HepG2 (cell line): ENCODE measurements around the gene TOB2. TPM values are rescaled to one million over a fixed set of nuclear protein-coding genes. Genes with fewer than 3 reads are reported as not detected.

Source experiments
- AHR ChIP-seq: IDR thresholded peaks from 2 replicates; pipeline ENCODE4 v1.6.1; 2018; ENCODE audit warnings: missing genetic modification reagents, missing compliant biosample characterization
- ATF7-NPFF ChIP-seq: sonication (generic); formaldehyde crosslinking; IDR thresholded peaks from 2 replicates; pipeline ENCODE4 v1.8.1; 2023; ENCODE audit warnings: mild to moderate bottlenecking, low read depth, missing genetic modification reagents, moderate library complexity
- CENPT ChIP-seq: sonication (generic); formaldehyde crosslinking; IDR thresholded peaks from 2 replicates; pipeline ENCODE4 v1.8.0; 2022; ENCODE audit warnings: low read depth, mild to moderate bottlenecking, moderate library complexity, missing genetic modification reagents
- KMT2A ChIP-seq: sonication (generic); formaldehyde crosslinking; IDR thresholded peaks from 2 replicates; pipeline ENCODE4 v1.4.0; 2020; ENCODE audit warnings: missing genetic modification reagents
- NR1H2 ChIP-seq: sonication (generic); formaldehyde crosslinking; IDR thresholded peaks from 2 replicates; pipeline ENCODE4 v1.8.1; 2022; ENCODE audit warnings: low read depth, missing genetic modification reagents, borderline replicate concordance
- NR2F1 ChIP-seq, 2 experiments: fragments of 450-650 bp in 1 of 2; formaldehyde crosslinking in 1 of 2; IDR thresholded peaks; 2 replicates each; pipeline versions ENCODE4 v1.5.0 to v1.6.1; 2016 to 2020; ENCODE audit warnings: mild to moderate bottlenecking in 1 of 2, missing compliant biosample characterization in 1 of 2, missing genetic modification reagents in 1 of 2, moderate library complexity in 1 of 2
- SP2 ChIP-seq: sonication (generic); formaldehyde crosslinking; IDR thresholded peaks from 2 replicates; pipeline ENCODE4 v1.5.1; 2020; ENCODE audit warnings: mild to moderate bottlenecking, missing genetic modification reagents
- SRSF4 ChIP-seq: fragments of 200-400 bp; formaldehyde crosslinking; IDR thresholded peaks from one replicate; pipeline ENCODE4 v1.6.1; 2018; ENCODE audit warnings: mild to moderate bottlenecking, low read depth, low read length, moderate library complexity; ENCODE audit not compliant: poor library complexity, severe bottlenecking
- TEAD2 ChIP-seq: sonication (generic); formaldehyde crosslinking; IDR thresholded peaks from 2 replicates; pipeline ENCODE4 v1.9.0; 2021; ENCODE audit warnings: missing genetic modification reagents
- ZFP1 ChIP-seq: IDR thresholded peaks from 2 replicates; pipeline ENCODE4 v1.6.1; 2016
- ZFP36L1 ChIP-seq: sonication (generic); formaldehyde crosslinking; IDR thresholded peaks from 2 replicates; pipeline ENCODE4 v1.8.0; 2022; ENCODE audit warnings: mild to moderate bottlenecking, missing genetic modification reagents, moderate library complexity
- ZNF121 ChIP-seq: sonication (generic); formaldehyde crosslinking; IDR thresholded peaks from 2 replicates; pipeline ENCODE4 v1.5.0; 2020; ENCODE audit warnings: mild to moderate bottlenecking, missing genetic modification reagents
- ZNF225 ChIP-seq: sonication (generic); formaldehyde crosslinking; IDR thresholded peaks from 2 replicates; pipeline ENCODE4 v1.4.0; 2020; ENCODE audit warnings: mild to moderate bottlenecking, missing genetic modification reagents
- ZNF367 ChIP-seq: sonication (generic); formaldehyde crosslinking; IDR thresholded peaks from 2 replicates; pipeline ENCODE4 v1.4.0; 2020; ENCODE audit warnings: missing genetic modification reagents, borderline replicate concordance
- ZNF382 ChIP-seq: sonication (generic); formaldehyde crosslinking; IDR thresholded peaks from 2 replicates; pipeline ENCODE4 v1.5.0; 2020; ENCODE audit warnings: missing genetic modification reagents, mild to moderate bottlenecking, borderline replicate concordance
- ZNF451 ChIP-seq: sonication (generic); formaldehyde crosslinking; IDR thresholded peaks from 2 replicates; pipeline ENCODE4 v1.5.0; 2020; ENCODE audit warnings: mild to moderate bottlenecking, missing genetic modification reagents
- ZNF746 ChIP-seq: sonication (generic); formaldehyde crosslinking; IDR thresholded peaks from 2 replicates; pipeline ENCODE4 v1.8.0; 2022; ENCODE audit warnings: mild to moderate bottlenecking, missing genetic modification reagents
- polyA plus RNA-seq, 8 experiments: library from polyadenylated mRNA; depleted of rRNA in 3 of 8; stranded (reverse) in 7 of 8; unstranded in 1 of 8; fragments of >200 nt; fragmentation: Illumina TruSeq in 4 of 8; extraction: Trizol in 4 of 8; gene quantifications; 2 replicates each; pipeline versions ENCODE4 v1.2.1 to v1.2.3, GENCODE V29; 2011 to 2016; ENCODE audit warnings: low read depth in 4 of 8, missing spikeins in 1 of 8, mixed read lengths in 1 of 8; ENCODE audit not compliant: insufficient read depth in 1 of 8
- total RNA-seq, 5 experiments: library from RNA; depleted of rRNA; stranded (reverse); fragments of >200 nt; fragmentation: Illumina TruSeq; extraction: Trizol; gene quantifications; 2 replicates each; pipeline ENCODE4 v1.2.3, GENCODE V29; 2016; ENCODE audit warnings: low read depth in 1 of 5
- TF ChIP-seq, protein P1 (sequence below): sonication (generic); formaldehyde crosslinking; IDR thresholded peaks from 2 replicates; pipeline ENCODE4 v1.4.0; 2020; ENCODE audit warnings: missing genetic modification reagents, mild to moderate bottlenecking, borderline replicate concordance
- TF ChIP-seq, protein P2 (sequence below): sonication (generic); formaldehyde crosslinking; IDR thresholded peaks from 2 replicates; pipeline ENCODE4 v1.5.0; 2020; ENCODE audit warnings: mild to moderate bottlenecking, low read depth, missing genetic modification reagents, borderline replicate concordance
- TF ChIP-seq, protein P3 (sequence below): sonication (generic); formaldehyde crosslinking; IDR thresholded peaks from 2 replicates; pipeline ENCODE4 v1.4.0; 2020; ENCODE audit warnings: mild to moderate bottlenecking, missing genetic modification reagents
- TF ChIP-seq, protein P4 (sequence below), 2 experiments: sonication (generic) in 1 of 2; formaldehyde crosslinking in 1 of 2; IDR thresholded peaks; 2 replicates each; pipeline versions ENCODE4 v1.4.0 to v1.6.1; 2018 to 2020; ENCODE audit warnings: missing genetic modification reagents in 2 of 2, borderline replicate concordance in 1 of 2, low read depth in 1 of 2, mild to moderate bottlenecking in 1 of 2, missing biosample characterization in 1 of 2

Gene TOB2
- total and polyA plus RNA-seq, 2 of the 13 experiments (the other 11 are each of a cell fraction or from before 2014, with no cell fraction given): 12.2 to 13.7 TPM

DNA sequence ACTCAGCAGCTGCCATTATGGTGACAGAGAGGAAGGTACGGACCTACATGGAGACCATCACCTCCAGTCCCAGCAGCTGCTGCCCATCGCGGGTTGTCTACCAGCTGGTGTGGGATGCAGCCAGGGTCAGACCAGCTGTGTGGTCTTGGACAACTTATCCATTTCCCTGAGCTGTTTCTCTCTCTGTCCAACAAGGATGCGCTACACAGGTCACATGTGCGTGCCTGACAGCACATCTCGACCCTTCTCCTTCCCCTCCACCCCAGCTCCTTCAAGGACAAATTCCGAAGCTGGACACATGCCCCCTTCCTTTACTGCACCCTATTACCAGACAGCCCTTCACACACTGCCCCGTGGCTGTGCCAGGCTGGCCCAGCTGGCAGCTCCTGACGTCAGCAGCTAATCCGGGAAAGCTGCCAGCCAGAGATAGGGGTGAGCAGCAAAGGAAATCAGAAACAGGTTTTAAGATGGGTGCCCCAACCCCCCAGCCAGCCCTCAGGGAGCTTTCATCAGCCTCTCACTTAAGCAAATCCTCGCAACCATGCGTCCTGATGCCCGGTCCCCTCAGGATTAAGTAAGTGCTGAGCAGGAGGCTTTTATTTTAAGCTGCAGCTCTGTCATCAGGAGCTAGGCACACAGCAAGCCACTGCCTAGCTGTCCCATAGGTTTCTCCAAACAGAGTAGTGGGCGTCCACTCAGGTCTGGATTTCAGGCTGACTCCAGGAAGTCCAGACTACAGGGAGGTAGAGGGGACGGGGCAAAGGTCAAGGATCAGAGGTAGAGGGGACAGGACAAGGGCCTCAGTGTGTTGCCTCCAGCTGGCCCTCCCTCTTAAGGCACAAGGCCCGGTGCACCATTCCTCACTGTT is 44.6 kb downstream of the TOB2 start (continued):
- TF ChIP-seq TEAD2 (CRISPR knock-in tag) (no peak), CENPT (no peak), ATF7-NPFF (CRISPR knock-in tag) (no peak), SRSF4 (no peak), ZNF367 (CRISPR knock-in tag) (no peak), AHR (no peak), KMT2A (CRISPR knock-in tag) (no peak), NR1H2 (no peak), NR2F1 (CRISPR knock-in tag; IDR thresholded peaks at IDR 0.05) (peak in 1 of 2 experiments; percentile 44; a peak in 1 of 4 replicates), ZFP1 (no peak), ZNF121 (CRISPR knock-in tag) (no peak), SP2 (CRISPR knock-in tag) (no peak), ZNF746 (CRISPR knock-in tag) (peak; percentile 66; the same call in 1 of the 2 replicates), ZNF225 (CRISPR knock-in tag) (no peak), ZNF382 (CRISPR knock-in tag) (no peak), ZNF451 (CRISPR knock-in tag) (no peak), ZFP36L1 (no peak)
- TF ChIP-seq, protein P1, sequence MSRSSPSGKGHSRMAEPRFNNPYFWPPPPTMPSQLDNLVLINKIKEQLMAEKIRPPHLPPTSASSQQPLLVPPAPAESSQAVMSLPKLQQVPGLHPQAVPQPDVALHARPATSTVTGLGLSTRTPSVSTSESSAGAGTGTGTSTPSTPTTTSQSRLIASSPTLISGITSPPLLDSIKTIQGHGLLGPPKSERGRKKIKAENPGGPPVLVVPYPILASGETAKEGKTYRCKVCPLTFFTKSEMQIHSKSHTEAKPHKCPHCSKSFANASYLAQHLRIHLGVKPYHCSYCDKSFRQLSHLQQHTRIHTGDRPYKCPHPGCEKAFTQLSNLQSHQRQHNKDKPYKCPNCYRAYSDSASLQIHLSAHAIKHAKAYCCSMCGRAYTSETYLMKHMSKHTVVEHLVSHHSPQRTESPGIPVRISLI (CRISPR knock-in tag): no peak
- TF ChIP-seq, protein P2, sequence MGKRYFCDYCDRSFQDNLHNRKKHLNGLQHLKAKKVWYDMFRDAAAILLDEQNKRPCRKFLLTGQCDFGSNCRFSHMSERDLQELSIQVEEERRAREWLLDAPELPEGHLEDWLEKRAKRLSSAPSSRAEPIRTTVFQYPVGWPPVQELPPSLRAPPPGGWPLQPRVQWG (CRISPR knock-in tag): no peak
- TF ChIP-seq, protein P3, sequence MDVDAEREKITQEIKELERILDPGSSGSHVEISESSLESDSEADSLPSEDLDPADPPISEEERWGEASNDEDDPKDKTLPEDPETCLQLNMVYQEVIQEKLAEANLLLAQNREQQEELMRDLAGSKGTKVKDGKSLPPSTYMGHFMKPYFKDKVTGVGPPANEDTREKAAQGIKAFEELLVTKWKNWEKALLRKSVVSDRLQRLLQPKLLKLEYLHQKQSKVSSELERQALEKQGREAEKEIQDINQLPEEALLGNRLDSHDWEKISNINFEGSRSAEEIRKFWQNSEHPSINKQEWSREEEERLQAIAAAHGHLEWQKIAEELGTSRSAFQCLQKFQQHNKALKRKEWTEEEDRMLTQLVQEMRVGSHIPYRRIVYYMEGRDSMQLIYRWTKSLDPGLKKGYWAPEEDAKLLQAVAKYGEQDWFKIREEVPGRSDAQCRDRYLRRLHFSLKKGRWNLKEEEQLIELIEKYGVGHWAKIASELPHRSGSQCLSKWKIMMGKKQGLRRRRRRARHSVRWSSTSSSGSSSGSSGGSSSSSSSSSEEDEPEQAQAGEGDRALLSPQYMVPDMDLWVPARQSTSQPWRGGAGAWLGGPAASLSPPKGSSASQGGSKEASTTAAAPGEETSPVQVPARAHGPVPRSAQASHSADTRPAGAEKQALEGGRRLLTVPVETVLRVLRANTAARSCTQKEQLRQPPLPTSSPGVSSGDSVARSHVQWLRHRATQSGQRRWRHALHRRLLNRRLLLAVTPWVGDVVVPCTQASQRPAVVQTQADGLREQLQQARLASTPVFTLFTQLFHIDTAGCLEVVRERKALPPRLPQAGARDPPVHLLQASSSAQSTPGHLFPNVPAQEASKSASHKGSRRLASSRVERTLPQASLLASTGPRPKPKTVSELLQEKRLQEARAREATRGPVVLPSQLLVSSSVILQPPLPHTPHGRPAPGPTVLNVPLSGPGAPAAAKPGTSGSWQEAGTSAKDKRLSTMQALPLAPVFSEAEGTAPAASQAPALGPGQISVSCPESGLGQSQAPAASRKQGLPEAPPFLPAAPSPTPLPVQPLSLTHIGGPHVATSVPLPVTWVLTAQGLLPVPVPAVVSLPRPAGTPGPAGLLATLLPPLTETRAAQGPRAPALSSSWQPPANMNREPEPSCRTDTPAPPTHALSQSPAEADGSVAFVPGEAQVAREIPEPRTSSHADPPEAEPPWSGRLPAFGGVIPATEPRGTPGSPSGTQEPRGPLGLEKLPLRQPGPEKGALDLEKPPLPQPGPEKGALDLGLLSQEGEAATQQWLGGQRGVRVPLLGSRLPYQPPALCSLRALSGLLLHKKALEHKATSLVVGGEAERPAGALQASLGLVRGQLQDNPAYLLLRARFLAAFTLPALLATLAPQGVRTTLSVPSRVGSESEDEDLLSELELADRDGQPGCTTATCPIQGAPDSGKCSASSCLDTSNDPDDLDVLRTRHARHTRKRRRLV (CRISPR knock-in tag): no peak
- TF ChIP-seq, protein P4, sequence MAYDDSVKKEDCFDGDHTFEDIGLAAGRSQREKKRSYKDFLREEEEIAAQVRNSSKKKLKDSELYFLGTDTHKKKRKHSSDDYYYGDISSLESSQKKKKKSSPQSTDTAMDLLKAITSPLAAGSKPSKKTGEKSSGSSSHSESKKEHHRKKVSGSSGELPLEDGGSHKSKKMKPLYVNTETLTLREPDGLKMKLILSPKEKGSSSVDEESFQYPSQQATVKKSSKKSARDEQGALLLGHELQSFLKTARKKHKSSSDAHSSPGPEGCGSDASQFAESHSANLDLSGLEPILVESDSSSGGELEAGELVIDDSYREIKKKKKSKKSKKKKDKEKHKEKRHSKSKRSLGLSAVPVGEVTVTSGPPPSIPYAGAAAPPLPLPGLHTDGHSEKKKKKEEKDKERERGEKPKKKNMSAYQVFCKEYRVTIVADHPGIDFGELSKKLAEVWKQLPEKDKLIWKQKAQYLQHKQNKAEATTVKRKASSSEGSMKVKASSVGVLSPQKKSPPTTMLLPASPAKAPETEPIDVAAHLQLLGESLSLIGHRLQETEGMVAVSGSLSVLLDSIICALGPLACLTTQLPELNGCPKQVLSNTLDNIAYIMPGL (CRISPR knock-in tag; IDR thresholded peaks at IDR 0.05; ENCODE audit: borderline replicate concordance in 1 of 2, low read depth in 1 of 2): no peak
